Measurements from ENCODE around the gene OPN5.

OPN5 gene

DNA sequence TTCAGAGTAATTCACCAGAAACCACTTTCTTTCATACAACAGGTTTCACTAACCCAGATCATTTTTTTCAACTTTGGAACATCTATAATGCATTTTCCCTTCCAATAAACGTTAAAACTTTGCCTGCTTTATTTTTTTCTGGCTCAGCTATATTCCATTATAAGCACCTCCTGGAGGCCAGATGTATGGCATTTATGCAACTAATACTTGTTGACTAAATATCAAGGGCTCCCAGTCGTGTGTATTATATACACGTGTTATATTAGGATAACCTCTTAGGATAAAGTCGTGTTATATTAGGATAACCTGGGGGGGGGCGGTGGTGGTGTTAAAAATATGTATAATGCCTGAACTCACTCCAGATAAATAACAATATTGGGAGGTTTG is 6.7 kb downstream of the OPN5 start:
- no peak for DNase-seq (ENCODE audit: low read depth in 2 of 2, low spot score in 1 of 2)

GRCh38 chr6:47789553-47789952 is 7.7 kb downstream of the OPN5 start:
- no peak for DNase-seq (ENCODE audit: low read depth in 2 of 2, low spot score in 1 of 2)

DNA sequence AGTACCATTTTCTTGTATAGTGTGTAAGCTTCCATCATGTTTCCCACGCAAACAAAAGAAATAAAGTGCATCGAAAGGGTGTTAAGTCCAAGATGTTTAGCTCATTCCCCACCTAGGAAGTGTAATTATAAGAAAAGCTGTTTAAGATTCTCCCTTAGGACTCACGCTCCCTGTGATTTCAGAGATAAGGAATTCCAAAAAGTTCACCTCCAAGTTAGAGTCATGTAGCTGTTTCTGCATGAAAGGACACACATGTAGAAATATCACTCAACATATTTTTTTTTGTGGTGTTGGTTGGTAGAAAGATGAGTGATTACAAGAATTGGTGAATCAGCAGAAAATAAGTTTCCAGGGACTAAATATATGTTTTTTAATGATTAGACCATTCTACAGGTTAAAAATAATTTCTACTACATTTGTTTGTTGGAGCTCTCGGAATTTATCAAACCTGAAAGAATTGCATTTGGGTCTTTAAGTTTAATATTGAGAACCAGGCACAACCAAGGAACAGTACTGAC is 10.4 kb downstream of the OPN5 start:
- DNase-seq (ENCODE audit: low read depth in 2 of 2, low spot score in 1 of 2) = no peak

DNA sequence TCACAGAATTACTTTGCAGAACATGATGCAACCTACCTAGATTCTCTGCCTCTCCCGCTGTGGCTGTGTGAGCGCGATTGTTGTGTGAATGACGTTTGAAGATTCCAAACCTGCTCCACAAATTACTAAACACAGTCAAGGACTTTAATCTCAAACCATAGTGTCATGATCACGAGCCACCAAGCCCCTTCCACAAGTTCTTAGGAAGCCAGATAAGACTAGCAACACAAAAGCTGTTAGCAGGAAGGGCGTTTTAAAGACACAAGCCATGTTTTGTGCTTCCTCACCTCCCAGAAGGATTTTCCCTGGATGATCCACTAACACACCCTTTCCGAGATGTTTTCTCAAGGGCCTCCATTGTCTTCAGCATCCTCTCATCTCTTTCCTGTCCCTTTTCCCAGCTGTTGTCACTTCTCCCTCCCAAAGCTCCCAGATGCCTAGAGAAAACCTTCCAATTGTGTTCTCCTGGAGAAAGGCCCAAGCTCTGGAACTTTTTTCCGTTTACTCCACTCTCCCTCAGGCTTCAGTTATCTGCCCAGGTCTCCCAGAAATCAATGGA is 12.8 kb downstream of the OPN5 start:
- DNase-seq (ENCODE audit: low read depth in 2 of 2, low spot score in 1 of 2) = no peak

GRCh38 chr6:47801984-47802383 is 20.2 kb downstream of the OPN5 start:
- no peak for DNase-seq (ENCODE audit: low read depth in 2 of 2, low spot score in 1 of 2)

- no peak for DNase-seq (ENCODE audit: low read depth in 2 of 2, low spot score in 1 of 2)
Observed at GRCh38 chr6:47804821-47805220, 23.0 kb downstream of the OPN5 start.

GRCh38 chr6:47809873-47810272 is 28.0 kb downstream of the OPN5 start:
- no peak for DNase-seq (ENCODE audit: low read depth in 2 of 2, low spot score in 1 of 2)

GRCh38 chr6:47810885-47811284 is 29.1 kb downstream of the OPN5 start:
- DNase-seq (ENCODE audit: low read depth in 2 of 2, low spot score in 1 of 2) = no peak

DNA sequence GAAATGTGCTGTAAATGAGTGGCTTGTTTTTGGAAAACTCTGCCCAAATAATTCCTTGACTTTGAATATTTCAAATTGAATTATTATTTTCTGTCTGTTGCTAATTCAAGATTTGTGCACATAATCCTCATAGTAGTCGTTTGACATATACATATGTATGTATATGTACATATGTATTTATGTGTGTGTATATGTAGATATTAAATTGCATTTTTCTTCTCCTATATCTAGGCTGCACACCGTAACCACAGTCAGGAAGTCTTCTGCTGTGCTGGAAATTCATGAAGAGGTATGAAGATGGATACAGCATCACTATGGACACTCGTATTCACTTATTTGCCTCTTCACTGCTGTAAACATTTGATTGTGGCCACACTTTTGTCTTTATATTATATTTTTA is 29.6 kb downstream of the OPN5 start:
- DNase-seq (ENCODE audit: low read depth in 2 of 2, low spot score in 1 of 2) = no peak

DNA sequence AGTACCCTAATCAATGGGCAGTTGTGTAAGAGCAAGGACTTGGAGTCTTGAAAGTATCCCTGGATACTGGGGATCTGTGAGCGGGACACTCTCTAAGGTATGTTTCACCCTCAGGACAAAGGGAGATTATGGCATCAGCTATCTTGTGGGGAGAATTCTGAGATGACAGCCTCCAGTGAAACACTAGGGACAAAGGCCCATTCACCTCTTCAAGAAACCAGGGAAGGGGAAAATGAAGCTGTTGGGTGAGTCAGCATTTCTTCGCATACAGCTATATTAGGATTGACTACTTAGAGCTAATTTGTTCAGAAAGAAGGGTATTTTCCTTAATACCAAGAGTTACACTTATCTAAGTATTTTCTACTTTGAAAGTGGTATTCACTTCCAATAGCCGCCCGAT is 35.9 kb downstream of the OPN5 start:
- no peak for DNase-seq (ENCODE audit: low read depth in 2 of 2, low spot score in 1 of 2)

DNA sequence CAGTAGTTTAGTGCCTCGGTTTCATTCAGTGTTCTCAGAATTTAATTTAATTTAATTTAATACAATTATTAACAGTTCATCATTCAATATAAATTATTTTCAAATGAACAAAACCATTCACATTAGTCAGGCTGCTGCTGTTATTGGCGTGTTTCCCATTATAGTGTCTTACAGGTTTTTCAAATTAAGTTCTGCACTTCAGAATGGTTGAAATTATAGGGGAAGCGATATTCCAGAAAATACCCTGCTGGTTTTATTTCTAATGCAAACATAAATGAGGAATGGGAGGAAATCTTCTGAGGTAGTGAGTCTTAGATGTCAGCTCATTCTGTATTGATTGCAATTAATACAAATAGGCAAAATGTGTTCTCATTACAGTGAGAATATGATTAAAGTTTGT is 37.6 kb downstream of the OPN5 start:
- DNase-seq (ENCODE audit: low read depth in 2 of 2, low spot score in 1 of 2) = no peak

DNA sequence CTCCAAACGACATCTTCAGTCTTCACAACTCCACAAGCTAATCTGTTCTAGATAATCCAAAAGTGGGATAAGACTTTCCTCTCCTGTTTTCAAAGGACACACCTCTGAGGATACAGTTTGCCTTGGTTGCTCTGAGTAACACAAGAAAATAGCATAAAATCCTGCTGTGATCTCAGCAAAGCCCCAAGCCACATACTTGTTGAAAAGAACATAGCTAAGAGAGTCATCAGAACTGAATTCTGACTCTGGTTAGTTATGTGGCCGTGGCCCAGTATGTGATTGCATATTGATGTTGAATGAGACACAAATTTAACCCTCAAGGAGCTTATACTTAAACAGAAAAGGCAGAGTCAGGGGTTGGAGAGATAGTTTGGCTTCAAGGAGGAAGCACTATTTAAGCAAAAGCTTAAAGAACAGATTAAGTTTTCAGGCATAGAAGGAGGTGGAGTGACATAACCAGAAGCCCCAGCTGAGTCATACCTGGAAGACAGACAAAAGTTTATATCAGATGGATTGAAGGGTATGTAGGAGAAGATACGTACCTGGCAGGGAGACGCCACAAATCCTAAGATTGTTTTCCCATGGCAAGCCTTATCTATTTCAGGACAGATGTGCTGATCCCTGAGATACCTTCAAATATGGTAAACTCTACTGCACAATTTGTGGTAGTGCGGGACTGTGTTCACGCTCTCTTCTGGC is 41.2 kb downstream of the OPN5 start:
- no peak for DNase-seq (ENCODE audit: low read depth in 2 of 2, low spot score in 1 of 2)

- no peak for DNase-seq (ENCODE audit: low read depth in 2 of 2, low spot score in 1 of 2)
Observed at GRCh38 chr6:47832386-47833100, 50.7 kb downstream of the OPN5 start.

- DNase-seq (ENCODE audit: low read depth in 2 of 2, low spot score in 1 of 2) = no peak
Observed at GRCh38 chr6:47834196-47834595, 52.4 kb downstream of the OPN5 start.

DNA sequence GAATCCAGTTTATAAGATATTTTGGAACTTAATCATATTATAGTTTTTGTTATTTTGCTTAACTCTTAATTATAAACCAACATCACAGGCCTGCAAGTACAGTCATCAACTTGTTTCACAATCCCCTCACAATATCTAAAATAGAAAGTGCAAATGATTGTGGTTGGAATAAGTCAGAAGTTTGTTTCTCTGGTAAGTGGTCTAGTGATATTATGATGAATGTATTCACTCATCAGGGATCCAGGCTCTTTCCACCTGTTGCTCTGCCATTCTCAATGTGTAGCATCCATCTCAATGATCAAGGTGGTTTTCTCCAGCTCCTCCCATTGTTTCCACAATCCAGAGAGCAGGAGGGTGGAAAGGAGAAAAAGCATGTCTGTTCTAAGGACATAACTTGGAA is 54.2 kb downstream of the OPN5 start:
- DNase-seq (ENCODE audit: low read depth in 2 of 2, low spot score in 1 of 2) = no peak

DNA sequence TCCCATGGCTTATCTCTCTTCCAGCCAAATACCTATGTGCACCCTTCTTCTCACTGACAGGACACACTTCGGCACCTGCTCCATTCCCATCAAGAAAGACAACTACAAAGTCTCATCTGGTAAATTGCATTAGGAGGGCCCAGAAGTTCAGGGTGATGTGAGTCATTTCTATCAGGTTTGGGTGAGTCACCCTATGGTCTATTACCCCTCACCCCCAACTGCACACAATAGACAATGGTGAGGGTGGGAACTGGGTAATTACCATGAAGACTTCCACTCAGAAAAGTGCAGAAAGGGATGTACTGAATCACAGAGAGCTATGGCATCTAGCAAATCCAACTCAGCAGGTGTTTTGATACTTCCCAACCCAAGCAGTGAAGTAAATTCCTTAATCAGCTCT is 54.8 kb downstream of the OPN5 start:
- DNase-seq (ENCODE audit: low read depth in 2 of 2, low spot score in 1 of 2) = no peak

- DNase-seq (ENCODE audit: low read depth in 2 of 2, low spot score in 1 of 2) = no peak
Observed at GRCh38 chr6:47839645-47840044, 57.8 kb downstream of the OPN5 start.

DNA sequence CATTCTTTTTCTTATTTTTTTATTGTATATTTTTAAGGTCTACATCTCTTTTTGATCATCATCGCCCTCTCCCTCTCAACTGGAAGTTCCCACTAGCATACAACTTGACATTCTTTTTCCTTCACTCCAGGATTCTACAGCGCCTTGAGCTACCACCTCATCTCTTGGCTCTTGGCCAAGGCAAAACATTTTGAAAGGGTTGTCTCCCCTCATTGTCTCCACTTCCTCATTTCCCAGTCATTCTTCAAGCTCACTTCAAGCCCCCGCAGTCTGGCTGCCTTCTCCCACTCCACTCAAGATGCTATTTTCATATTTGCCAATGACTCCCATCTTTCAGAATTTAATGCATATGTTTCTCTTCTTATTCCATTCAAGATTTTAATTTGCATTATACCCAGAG is 63.0 kb downstream of the OPN5 start:
- no peak for DNase-seq (ENCODE audit: low read depth in 2 of 2, low spot score in 1 of 2)

GRCh38 chr6:47846752-47847151 is 64.9 kb downstream of the OPN5 start:
- DNase-seq (ENCODE audit: low read depth in 2 of 2, low spot score in 1 of 2) = no peak

- DNase-seq (ENCODE audit: low read depth in 2 of 2, low spot score in 1 of 2) = no peak
Observed at GRCh38 chr6:47851091-47851490, 69.3 kb downstream of the OPN5 start.

GRCh38 chr6:47852727-47853126 is 70.9 kb downstream of the OPN5 start:
- no peak for DNase-seq (ENCODE audit: low read depth in 2 of 2, low spot score in 1 of 2)

- no peak for DNase-seq (ENCODE audit: low read depth in 2 of 2, low spot score in 1 of 2)
Observed at GRCh38 chr6:47853766-47854165, 71.9 kb downstream of the OPN5 start.

All from stimulated activated CD8-positive, alpha-beta memory T cell treated with anti-CD3 and anti-CD28 coated beads, Interleukin-4, amount 100 ng/mL, for 1 hour (primary cell).